Measurements from ENCODE around the gene CAPN14.

- TF ChIP-seq POLR2A (IDR thresholded peaks at IDR 0.05), result no peak
- no peak for TF ChIP-seq CTCF (IDR thresholded peaks at IDR 0.05)
- TF ChIP-seq POLR2AphosphoS5 (IDR thresholded peaks at IDR 0.05), result no peak
Measured at GRCh38 chr2:31243053-31243452, 25.7 kb upstream of the CAPN14 start.

All from upper lobe of left lung (tissue), 4 donors.